Suprapubic skin (tissue), 4 donors: ENCODE data around the gene SRPK1.

Source experiments
- POLR2A ChIP-seq, 2 donors: fragments of 450-650 bp; IDR thresholded peaks; one replicate each; pipeline ENCODE4 v1.6.1; 2017; ENCODE audit warnings: antibody characterized with exemption in 2 of 2, mild to moderate bottlenecking in 2 of 2, moderate library complexity in 2 of 2
- POLR2AphosphoS5 ChIP-seq, 3 donors: sonication (generic); formaldehyde crosslinking; IDR thresholded peaks; one replicate each; pipeline ENCODE4 v1.6.1; 2017; ENCODE audit warnings: antibody characterized with exemption in 3 of 3
- TF ChIP-seq, protein P1 (sequence below), 2 donors: fragments of 200-600 bp in 1 of 2; fragments of 450-650 bp in 1 of 2; sonication (generic) in 1 of 2; IDR thresholded peaks; one replicate each; pipeline ENCODE4 v1.5.1; 2016 to 2019; ENCODE audit warnings: antibody characterized with exemption in 2 of 2, mild to moderate bottlenecking in 1 of 2, moderate library complexity in 1 of 2

DNA sequence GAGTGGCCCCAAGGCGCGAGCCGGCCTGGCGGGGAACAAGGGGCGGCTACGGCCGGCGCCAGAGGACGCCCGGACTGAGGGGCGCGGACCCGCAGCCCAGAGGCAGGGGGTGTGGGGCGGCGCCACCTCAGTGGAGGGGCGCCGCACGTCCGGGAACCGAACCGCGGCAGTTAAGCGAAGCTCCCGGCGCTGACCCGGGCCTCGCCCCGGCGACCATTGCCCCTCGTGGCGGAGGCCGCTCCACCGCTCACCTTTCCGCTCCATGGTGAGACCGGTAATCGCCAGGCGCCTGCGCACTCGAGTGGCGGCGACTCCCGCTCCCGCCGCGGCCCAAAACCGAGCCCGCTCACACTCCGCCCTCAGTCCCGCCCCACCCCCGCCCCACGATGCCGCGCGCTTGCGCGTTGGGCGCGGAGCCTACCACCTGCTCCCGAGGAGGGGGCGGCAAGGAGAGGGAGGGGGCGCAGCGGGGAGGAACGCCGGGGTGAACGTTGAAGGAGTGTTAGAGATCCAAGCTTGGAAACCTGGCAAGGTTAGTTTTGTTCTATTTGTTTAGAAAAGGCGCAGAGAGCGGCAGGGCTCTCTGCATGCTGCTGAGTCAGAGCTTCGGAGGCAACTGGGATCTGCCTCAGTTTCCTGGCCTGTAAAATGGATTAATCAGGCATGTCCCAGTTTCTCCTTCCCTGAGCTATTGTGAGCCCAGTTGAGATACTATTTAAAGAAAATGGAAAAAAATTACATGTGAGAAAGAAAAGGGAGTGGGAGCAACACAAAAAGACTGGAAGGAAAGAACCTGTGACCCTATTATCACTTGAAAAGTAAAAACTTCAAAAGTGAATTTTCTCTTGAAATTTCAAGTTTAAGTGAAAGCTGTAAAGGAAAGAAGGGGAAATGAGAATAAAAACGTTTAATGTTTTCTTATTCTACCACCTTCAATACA lies at the start of gene SRPK1:
- TF ChIP-seq, protein P1, sequence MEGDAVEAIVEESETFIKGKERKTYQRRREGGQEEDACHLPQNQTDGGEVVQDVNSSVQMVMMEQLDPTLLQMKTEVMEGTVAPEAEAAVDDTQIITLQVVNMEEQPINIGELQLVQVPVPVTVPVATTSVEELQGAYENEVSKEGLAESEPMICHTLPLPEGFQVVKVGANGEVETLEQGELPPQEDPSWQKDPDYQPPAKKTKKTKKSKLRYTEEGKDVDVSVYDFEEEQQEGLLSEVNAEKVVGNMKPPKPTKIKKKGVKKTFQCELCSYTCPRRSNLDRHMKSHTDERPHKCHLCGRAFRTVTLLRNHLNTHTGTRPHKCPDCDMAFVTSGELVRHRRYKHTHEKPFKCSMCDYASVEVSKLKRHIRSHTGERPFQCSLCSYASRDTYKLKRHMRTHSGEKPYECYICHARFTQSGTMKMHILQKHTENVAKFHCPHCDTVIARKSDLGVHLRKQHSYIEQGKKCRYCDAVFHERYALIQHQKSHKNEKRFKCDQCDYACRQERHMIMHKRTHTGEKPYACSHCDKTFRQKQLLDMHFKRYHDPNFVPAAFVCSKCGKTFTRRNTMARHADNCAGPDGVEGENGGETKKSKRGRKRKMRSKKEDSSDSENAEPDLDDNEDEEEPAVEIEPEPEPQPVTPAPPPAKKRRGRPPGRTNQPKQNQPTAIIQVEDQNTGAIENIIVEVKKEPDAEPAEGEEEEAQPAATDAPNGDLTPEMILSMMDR (IDR thresholded peaks at IDR 0.05) = no peak
- TF ChIP-seq POLR2A (IDR thresholded peaks at IDR 0.05) (no peak), POLR2AphosphoS5 (IDR thresholded peaks at IDR 0.05) (peak in 1 of 3 donors; percentile 2)
